GM21360 (cell line): Measurements from ENCODE around the gene SORCS3.

Experiments used
- ATAC-seq: cut with Tn5 transposase; IDR thresholded peaks from one replicate; pipeline ENCODE4 v1.9.1; 2021; ENCODE audit warnings: mild to moderate bottlenecking, moderate library complexity; ENCODE audit not compliant: unreplicated experiment

SORCS3 gene

DNA sequence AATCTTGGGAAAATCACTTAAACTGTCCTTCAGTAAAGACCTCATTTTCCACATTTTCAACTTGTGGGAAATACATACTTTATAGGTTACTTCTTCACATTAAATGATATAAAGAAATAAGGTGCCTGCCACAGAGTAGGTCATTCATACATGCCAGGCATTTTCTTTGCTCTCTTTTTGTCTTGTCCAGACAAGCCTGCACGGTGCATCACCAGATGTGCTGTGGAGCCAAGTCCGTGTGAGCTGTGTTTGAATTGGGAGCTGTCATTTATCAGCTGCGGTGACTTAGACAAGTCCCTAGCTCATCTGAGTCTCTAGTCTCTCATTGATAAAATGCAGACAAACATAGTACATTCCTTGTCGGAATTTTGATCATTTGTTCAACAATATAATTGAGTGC is 432.9 kb downstream of the SORCS3 start:
- ATAC-seq = no peak

DNA sequence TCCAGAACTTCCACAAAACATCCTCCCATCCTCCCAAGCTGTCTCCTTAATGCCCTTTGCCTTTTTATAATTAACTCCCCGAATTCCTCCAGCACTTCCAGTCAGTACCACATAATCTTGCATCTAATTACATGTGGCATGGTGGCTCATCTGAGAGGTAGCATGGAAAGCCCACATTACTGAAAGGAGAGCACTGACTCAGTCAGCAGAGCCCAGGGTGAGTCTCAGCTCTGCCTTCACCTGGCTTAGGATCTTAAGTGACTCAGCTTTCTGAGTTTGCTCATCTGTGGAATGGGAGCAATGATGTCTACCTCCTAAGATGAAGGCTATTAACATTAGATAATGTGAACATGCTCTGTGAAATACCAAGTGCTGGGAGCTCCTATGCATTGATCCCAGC is 433.9 kb downstream of the SORCS3 start:
- no peak for ATAC-seq

DNA sequence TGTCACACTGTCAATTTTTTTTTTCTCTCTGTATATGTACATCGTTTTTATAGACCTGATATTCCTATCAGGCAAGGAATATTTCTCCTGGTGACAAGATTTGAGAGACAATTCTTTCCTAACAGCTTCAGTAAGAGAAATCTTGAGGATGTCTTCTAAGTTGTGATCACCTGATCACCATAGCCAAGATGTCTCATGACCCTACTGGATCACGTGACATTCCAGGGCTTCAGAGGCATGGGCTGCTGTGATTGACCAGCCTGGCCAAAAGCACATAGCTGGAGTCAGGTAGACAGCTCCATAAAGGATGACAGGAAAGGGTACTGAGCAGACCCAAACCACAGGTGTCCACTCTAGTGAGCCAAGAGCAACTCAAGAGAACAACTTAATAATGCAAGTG is 444.9 kb downstream of the SORCS3 start:
- ATAC-seq = no peak

DNA sequence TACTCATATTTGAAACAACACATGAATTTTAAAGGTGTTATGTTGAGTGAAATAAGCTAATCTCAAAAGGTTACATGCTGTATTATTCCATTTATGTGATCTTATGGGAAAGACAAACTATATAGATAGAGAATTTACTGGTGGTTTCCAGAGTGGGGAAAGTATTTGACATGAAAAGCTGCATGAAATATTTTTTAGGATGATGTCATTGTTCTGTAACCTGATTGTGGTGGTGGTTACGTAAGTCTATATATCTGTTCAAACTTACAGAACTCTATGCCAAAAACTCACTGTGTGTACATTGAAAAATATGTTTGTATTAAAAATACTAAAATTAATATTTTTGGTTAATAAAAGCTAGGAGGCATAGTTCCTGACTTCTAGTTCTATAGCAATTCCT is 453.0 kb downstream of the SORCS3 start:
- ATAC-seq = no peak

DNA sequence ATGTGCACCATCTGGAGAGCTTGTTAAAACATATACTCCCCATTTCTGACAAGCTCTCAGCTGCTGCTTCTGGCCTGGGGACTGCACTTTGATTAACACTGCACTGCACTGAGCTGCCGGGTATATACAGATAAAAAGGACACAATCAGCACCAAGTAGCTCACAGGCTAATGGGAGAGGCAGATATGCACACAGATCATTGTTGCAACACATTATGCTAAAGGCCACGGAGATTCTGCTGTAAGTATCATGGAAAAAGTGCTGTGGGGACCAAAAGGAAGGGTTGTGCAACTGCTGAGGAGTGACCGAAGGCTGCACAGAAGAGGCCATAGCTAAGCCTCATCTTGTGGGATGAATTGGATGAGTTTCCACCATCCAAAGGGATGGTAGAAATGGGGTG is 455.2 kb downstream of the SORCS3 start:
- ATAC-seq = no peak

DNA sequence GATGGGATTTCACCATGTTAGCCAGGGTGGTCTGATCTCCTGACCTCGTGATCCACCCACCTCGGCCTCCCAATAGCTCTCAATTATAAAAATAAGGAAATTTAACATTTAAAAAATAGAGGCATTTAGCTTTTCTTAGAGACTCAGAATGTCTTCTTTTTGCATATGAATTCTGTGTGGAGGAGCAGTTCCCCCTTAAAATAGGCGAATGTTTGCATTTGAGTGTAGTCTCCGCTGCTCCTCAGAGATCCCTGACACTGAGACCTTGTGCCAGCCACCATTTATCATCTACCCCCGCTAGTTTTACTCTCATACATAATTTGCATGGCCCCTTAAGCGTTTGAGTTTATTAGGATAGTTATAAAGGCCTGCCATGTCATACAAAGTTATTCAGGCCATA is 461.9 kb downstream of the SORCS3 start:
- ATAC-seq = no peak

GRCh38 chr10:105104297-105104696 is 463.2 kb downstream of the SORCS3 start:
- no peak for ATAC-seq

DNA sequence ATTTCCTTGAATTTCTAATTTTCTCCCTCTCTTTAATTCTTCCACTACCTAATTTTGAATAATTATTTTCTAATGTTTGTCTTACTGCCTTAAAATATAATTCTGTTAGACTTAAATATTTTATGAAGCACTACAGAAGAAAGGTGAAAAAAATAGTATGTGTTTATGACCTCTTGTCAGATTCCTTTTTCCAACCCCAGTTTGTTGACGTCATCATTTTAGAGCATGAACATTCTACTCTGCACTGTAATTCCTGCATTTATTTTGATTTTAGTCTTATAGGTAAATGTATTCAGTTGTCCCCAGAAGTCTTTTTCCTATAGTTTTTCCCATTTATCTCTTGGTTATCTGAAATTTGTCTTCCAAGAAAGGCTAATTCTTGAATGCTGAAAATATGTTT is 468.1 kb downstream of the SORCS3 start:
- no peak for ATAC-seq

DNA sequence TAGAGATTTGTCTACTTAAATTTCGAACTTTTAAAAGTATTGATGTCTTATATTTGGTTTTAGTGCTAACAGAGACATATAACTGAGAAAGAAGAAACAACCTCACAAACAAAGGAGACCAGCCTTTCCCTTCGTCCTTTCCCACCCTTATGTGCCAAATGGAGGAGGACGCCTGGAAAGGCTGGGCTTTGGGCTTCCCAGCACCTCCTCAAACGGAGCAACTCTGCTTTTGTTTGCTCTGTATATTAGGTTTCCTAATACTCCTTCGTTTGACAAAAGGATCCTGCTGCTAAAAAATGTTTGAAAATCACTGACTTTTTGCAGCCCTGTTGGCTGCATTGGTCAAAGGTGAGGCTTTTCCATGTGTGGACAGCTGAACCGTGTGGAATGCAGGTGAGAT is 471.8 kb downstream of the SORCS3 start:
- no peak for ATAC-seq

DNA sequence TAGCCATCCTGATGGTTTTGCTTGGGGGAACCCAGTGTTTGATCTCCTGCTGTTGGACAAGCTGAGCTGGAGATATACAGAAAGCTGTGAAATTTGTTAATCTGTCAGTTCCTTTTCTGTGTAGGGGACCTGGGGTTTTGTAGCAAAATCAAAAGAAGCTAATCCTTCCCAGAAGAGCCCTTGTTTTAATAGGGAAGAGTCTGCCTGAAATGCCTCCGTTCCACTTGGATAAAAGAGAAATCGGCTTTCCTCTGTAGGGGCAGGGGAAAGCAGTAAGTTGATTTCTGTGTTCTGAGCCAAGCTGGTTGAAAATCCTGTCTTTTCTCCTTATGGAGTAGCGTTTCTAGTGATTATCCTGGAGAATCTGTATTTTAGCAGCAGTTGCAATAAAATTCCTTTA is 472.6 kb downstream of the SORCS3 start:
- no peak for ATAC-seq

DNA sequence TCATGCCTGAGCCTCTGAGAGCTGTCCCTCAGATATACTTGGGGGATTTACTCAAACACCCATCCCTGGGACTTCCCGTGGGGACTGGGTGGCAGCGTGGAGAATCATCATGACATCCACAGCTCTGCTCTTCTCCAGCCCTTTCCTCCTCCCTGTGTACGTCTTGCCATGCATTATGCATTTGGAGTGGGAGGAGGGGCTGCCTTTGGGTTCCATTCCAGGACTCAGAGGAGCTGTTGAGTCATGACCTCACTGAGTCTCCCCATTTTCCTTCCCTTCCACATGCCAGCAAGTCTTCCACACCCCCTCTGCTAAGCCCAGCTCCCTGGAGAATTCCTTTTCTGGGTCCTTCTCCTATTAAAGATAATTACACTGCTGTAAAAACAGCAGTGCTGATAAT is 480.7 kb downstream of the SORCS3 start:
- ATAC-seq = no peak

DNA sequence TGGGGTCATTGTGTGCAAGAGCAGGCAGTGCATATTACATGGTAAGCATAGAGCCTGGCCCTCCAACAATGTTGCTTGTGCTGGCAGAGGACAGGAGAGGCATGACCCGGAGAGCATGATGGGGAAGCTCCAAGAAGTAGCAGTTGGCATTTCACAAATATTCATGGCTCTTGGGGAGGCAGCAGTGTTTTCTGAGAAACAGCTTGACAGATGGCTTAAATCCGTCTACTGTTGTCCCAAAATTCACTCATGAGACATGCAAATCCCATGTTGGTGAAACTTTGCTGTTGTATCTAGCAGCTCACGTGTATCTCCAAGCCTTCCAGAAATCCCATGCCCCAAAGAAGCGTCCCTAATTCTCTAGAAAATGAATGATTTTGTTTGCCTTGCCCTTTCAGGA is 487.0 kb downstream of the SORCS3 start:
- ATAC-seq = no peak

DNA sequence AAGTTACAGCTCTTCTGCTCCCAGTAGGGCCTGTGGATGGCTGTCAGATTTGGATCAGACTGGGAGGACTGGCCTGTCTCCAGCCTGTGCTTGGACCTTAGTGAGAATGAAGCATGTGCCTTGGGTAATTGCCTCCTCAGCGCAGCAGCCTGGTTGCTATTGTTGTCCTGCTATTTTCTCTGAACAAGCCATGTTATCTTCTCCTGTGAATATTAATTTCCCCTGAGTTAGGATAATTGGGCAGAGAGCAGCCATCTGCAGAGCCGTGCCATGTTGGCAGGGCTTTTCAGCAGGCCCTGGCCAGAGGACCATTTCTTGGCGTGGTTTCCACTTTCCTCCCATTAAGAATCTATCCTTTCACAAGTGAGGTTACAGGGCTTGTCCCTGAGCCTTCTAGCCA is 497.3 kb downstream of the SORCS3 start:
- ATAC-seq = no peak

GRCh38 chr10:105139363-105139896 is 498.3 kb downstream of the SORCS3 start:
- ATAC-seq = no peak

DNA sequence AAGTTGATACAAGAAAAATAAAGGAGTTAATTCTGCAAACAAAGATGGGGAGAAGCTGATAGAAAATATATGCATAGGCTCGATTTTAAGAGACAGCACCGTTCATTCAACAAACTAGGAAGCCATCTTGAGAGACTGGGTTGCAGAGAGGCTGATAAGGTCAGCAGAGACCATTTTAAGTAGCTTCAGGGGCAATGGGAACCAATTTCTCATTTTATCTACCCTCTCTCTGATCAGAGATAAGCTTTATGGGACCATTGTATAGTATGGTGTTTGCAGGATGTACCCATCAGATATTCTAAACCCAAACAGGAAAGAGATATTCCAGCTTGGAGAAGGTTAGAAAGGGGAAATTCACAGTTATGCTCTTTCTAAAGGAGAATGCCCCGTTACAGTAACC is 499.5 kb downstream of the SORCS3 start:
- ATAC-seq = no peak

DNA sequence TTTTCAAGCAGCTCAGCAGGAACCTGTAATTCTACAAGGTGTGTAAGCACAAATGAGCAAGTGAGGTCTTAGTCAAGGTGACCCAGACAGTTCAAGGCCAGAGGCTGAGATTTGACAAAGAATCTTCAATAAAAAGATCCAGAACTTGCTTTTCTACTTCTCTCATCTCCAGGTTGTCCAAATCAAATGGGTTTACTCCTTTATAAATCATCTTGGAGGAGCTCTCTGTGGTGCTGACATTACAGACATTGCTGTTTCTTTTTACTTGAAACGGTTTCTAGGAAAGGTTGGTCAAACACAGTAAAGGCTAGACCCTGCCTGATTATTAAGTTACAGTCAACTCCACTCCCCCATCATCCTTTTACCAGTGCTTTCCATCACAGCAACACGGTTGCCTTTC is 504.6 kb downstream of the SORCS3 start:
- no peak for ATAC-seq

GRCh38 chr10:105146436-105146835 is 505.3 kb downstream of the SORCS3 start:
- ATAC-seq = no peak

- no peak for ATAC-seq
Measured at GRCh38 chr10:105148456-105148855, 507.4 kb downstream of the SORCS3 start.

- ATAC-seq = no peak
Measured at GRCh38 chr10:105148921-105149320, 507.8 kb downstream of the SORCS3 start.

DNA sequence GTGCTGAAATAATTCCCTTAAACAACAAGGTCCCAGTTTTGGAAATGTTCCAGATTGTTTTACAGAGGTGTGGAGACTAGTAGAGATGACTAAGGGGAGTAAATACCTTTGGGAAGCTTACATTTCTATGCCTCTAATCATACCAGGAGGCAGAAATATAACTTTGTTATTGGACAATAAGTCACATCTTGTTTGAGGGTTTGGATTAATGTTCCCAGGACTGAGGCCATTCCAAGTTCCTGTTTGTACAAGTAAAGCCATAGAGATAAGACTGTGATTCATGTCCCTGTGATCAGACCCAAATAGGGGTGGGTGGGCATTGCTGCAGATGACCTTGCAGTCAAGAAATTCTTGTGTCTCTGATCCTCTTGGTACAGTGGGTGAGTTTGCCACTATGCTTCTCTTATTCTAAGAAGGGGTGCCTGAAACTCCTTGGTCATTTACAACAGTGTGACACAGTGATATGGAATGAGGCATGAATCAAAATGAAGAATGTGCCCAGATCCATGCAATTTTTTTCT is 508.3 kb downstream of the SORCS3 start:
- no peak for ATAC-seq

GRCh38 chr10:105150259-105150880 is 509.3 kb downstream of the SORCS3 start:
- ATAC-seq = no peak

DNA sequence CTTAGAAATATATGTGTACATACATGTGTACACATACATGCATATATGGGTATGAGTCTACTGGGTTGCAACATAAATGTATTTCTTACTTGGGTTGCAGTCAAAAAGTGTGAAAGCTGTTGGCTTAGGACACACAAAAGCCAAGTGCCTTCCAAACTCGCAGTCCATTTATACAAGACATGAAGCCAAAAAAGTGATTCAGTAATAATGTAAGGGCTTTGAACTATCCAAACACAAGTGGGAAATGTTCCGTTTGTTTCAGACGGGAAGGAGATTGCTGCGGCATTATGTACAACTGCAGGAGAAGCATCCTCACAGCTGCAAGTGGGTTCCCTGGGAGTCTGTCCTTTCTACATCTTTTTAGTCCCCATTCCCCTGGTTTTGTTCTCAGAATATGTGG is 513.6 kb downstream of the SORCS3 start:
- no peak for ATAC-seq

- ATAC-seq = no peak
Measured at GRCh38 chr10:105159268-105159667, 518.2 kb downstream of the SORCS3 start.
